ENCODE results near the gene SLC35D1.

- TF ChIP-seq CREB1 (IDR thresholded peaks at IDR 0.05) (no peak), PHF8 (conservative IDR thresholded peaks at IDR 0.05; ENCODE audit: low read depth, low read length) (no peak), POLR2A (IDR thresholded peaks at IDR 0.05; ENCODE audit: control extremely low read depth in 1 of 2, low read depth in 2 of 2, low read length in 2 of 2) (no peak), SP2 (IDR thresholded peaks at IDR 0.05; ENCODE audit: low read length) (no peak), FOSL1 (IDR thresholded peaks at IDR 0.05; ENCODE audit: insufficient read depth, low read depth, low read length) (no peak), GTF2F1 (IDR thresholded peaks at IDR 0.05; ENCODE audit: borderline replicate concordance, low read depth, low read length) (no peak), CTCF (IDR thresholded peaks at IDR 0.05; ENCODE audit: control extremely low read depth in 1 of 3, insufficient read depth in 1 of 3, low read depth in 1 of 3, low read length in 3 of 3) (no peak), EP300 (IDR thresholded peaks at IDR 0.05; ENCODE audit: borderline replicate concordance in 1 of 2, low read depth in 2 of 2, low read length in 2 of 2) (no peak), SUZ12 (IDR thresholded peaks at IDR 0.05; ENCODE audit: low read length) (no peak), GABPA (IDR thresholded peaks at IDR 0.05; ENCODE audit: borderline replicate concordance, insufficient read depth, low read length) (no peak)
Observed at GRCh38 chr1:67031859-67032247, 22.1 kb downstream of the SLC35D1 start.
